Measurements from ENCODE around the gene ARL17A.
"Not testable (repeated sequence)": the region's sequence is repeated elsewhere in the genome, so short reads cannot be mapped to it uniquely, and the experiment has no call there.

DNA sequence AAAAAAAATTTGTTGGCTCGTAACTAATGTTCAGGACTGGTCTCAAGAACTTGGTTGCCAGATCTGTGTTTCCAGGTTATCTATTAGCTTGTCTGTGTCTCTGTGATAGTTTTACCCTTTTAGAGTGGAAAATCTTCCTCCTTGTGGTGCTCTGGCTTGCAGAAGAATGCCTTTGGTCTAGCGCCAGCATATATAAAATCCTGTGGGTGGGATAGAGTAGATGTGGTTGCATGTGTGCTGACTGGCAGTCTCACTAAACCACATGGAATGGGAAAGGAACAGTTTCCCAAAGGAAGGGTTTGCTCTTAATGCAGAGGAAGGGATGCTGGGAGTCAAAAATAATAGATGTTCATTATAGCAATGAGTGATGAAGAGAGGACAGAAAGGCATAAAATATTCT, 44.3 kb upstream of the ARL17A start:
- TF ChIP-seq CTCF (IDR thresholded peaks at IDR 0.05); POLR2AphosphoS5 (IDR thresholded peaks at IDR 0.05; ENCODE audit: low read depth, low read length); TCF7L2 (IDR thresholded peaks at IDR 0.05; ENCODE audit: low read depth, low read length): not testable (repeated sequence)
- TF ChIP-seq, protein P1, sequence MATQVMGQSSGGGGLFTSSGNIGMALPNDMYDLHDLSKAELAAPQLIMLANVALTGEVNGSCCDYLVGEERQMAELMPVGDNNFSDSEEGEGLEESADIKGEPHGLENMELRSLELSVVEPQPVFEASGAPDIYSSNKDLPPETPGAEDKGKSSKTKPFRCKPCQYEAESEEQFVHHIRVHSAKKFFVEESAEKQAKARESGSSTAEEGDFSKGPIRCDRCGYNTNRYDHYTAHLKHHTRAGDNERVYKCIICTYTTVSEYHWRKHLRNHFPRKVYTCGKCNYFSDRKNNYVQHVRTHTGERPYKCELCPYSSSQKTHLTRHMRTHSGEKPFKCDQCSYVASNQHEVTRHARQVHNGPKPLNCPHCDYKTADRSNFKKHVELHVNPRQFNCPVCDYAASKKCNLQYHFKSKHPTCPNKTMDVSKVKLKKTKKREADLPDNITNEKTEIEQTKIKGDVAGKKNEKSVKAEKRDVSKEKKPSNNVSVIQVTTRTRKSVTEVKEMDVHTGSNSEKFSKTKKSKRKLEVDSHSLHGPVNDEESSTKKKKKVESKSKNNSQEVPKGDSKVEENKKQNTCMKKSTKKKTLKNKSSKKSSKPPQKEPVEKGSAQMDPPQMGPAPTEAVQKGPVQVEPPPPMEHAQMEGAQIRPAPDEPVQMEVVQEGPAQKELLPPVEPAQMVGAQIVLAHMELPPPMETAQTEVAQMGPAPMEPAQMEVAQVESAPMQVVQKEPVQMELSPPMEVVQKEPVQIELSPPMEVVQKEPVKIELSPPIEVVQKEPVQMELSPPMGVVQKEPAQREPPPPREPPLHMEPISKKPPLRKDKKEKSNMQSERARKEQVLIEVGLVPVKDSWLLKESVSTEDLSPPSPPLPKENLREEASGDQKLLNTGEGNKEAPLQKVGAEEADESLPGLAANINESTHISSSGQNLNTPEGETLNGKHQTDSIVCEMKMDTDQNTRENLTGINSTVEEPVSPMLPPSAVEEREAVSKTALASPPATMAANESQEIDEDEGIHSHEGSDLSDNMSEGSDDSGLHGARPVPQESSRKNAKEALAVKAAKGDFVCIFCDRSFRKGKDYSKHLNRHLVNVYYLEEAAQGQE (IDR thresholded peaks at IDR 0.05; ENCODE audit: insufficient read depth in 1 of 2, low read depth in 2 of 2, low read length in 1 of 2): not testable (repeated sequence)
